Raji (cell line): ENCODE measurements around the gene NUDT14.

Experiments used
- POLR2A ChIP-seq: IDR thresholded peaks from 2 replicates; pipeline ENCODE4 v1.6.1; 2011; ENCODE audit warnings: low read depth, low read length, control low read depth; ENCODE audit not compliant: insufficient read depth

Gene NUDT14

DNA sequence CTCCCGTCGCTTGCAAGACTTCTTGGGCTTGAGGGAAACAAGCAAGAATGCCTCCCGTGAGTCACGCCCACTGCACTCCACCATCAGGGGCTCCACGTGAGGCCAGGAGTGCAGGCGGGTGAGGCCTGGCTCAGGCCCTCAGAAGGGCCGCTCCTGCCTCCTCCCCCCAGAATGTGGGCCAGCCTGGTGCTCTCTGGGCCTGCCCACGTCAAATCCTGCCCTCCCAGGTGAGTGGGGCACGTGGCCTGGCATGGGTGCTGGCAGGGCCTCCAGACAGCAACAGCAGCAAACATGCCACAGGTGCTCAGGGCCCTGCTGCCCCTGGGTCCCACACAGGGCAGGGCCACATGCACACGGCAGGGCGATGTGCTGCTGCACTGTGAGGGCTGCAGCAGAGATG lies 36.7 kb upstream of the NUDT14 start:
- TF ChIP-seq POLR2A = no peak

DNA sequence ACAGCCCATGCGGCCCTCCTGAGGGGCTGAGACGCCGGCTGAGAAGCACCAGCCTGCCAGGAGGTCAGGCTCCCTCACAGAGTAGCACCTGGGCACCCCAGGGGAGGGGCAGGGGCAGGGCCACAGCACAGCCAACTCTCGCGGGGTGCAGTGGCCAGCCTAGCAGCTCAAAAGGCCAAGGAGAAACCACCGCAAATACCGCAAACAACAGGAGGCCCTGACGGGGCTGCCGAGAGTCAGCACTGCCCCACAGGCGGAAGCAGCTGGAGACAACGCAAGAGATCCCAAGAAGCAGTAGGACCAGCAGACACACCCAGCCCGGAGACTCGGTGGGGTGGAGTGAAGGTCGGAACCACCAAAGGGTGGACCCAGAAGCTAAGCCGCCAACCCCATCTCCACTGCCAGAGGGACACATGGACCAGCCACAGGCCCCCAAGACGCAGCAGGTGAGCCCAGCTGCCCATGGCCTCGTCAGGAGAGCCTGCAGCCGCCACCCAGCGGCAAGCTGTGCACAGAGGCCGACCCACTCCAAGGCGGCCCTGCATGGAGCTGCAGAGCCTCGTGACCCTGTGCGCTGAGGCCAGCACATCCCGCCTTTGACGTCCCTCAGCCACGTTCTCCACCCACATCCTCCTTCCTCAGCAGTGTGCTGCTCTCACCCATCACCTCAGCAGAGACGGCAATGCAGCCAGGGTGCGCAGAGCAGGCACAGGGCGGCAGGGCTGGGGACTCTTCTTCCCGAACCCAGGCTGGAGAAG lies 35.6 kb upstream of the NUDT14 start:
- TF ChIP-seq POLR2A = no peak

DNA sequence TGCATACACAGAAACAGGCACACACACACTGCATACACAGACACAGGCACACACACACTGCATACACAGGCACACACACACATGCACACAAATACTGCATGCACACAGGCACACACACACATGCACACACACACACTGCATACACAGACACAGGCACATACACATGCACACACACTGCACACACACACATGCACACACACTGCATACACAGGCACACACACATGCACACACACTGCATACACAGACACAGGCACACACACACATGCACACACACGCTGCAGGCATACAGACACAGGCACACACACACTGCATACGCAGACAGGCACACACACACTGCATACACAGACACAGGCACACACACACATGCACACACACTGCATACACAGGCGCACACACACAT lies 34.5 kb upstream of the NUDT14 start:
- TF ChIP-seq POLR2A = no peak

DNA sequence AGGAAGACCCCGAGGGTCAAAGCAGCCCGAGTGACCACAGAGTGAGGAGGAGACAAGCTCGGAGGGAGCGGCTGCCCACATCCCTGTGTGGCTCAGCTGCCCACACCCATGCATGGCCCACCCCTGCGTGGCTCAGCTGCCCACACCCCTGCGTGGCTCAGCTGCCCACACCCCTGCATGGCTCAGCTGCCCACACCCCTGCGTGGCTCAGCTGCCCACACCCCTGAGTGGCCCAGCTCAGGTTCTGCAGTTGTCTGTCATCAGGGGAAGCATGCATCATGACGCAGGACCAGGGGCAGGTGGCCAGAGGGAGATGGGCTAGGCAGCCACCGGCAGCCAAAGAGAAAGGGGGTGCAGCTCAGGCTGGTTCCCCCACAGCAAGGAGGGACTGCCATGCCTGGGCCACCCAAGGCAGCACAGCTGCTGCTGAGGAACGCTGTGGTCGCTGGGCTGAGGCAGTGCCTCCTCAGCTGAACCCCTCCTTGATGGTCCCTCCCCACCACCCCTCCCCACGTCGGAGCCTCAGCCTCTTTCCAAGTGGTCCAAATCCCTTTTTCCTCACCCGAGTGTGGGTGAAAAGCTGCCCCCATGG lies 33.3 kb upstream of the NUDT14 start:
- no peak for TF ChIP-seq POLR2A

DNA sequence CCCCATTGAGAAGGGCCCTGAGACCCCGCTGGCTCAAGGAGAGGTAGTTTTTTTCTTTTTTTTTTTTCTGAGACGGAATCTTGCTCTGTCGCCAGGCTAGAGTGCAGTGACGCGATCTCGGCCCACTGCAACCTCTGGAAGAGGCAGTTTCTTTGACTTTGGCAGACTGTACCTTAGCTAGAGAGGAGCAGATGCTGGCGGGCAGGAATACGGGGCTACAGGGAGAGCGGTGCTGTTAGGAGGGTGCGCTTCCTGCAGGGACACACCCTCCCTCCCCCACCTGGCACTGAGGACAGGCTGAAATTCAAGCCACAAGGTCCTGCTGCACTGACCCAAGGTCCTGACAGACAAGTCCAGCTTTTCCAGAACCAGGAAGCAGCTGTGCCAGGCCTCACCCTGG lies 32.2 kb upstream of the NUDT14 start:
- TF ChIP-seq POLR2A = no peak

DNA sequence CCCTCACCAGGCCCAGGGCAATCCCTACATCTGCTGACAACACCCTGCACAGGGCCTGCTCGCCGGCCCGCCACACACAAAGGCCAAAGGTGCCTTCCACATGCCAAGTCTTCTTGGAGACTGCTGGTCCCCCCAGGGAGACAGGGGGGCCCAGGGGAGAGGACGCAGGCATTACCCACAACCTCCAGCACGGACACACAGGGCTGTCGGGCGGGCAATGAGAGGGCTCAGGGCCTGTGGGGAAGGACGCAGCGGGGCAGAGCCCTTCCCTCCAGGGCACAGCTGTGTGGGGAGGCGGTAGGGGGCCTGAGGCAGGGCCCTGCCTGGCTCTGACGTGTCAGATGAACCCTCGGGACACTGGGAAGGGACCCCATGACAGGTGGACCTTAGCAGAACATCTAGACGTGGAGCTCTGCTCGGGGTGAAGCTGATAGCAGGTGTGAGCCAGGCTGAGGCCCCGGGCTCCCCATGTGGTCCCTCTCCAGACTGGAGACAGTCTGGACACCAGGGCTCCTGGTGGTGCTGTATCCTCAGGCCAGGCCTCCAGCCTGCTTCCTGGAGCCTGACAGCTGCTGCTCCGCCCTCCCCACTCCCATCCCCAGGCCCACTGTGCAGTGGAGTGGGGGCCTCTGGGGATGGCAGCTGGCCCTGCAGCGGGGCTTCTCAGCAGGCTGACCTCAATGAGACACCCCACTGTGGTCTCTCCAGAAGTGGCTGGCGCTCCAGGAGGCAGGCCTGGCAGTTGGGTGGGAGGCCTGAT lies 31.6 kb upstream of the NUDT14 start:
- no peak for TF ChIP-seq POLR2A

DNA sequence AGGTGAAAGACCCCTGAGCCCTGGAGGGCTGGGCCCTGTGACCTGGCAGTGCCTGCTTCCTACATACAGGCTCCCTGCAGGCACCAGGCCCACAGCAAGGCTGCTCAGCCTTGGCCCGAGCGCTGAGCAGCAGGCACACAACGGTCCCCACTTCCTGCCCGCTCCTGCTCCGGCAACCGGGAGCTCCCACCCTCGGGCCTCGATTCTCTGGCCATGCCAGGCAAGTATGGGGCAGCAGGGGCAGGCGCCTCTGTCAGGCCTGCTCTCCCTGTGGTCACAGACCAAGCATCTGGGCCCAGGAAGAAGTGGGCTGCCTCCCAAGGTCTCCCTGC lies 30.6 kb upstream of the NUDT14 start:
- TF ChIP-seq POLR2A = no peak

DNA sequence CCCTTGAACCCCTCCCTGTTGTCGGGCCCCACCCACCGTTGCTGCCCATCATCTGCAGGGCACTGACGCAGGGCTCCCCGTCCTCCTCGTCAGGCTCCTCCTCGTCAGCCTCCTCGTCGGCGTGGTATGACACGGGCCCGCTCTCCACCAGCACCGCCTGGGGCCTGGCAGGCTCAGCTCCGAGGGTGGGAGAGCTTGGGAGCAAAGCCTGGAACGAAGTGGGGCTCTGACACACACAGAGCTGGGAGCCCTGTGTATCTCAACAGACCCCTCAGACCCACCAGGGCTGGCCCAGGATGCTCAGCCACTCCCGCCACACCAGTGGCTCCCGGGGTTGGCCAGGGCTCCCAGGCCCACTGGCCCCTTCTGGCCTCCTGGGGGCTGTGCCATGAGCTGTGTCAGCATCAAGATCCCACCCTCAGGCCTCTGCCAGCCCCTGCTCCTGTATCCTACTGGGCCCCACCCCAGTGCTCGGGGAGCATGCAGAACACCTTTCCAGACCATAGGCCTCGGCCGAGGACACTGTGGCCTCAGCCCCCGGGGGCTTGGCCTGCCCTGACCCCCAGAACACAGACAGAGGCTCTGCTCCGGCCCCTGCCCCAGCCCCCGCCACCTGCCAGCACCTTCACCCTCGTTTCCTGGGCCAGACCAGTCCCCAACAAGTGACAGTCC lies 30.1 kb upstream of the NUDT14 start:
- TF ChIP-seq POLR2A = no peak

DNA sequence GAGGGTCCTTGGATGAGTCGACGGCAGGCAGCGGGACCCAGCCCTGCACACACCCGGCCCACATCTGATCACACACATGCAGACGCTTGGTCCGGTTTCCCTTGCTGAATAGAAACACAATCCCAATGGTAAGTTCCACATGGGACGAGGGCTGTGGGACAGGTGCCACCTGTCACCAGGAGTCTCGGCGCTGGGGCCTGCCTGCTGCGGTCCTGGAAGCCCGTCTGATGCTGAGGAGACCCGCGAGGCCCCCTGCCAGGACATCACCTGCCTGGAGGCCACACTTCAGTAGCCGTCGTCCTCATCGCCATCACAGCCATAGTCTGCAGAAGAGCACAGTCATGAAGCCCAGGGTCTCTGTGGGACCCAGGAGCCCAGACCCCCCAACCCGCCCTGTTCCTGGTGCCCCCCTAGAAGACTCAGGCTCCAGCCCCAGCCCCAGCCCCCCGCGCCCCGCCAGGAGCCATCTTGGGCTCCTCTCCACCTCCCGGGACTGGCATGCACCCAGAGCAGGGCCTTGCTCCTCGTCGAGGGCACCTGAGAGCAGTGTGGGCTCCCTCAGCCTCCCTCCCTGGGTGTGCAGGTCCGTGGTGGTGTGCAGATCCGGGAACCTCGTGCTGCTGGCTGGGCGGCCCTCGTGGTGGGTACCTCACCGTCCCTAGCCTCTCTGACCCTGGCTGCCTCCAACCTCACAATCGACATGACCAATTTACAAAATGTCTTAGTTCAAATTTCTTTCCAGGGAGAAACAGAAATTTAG lies 29.3 kb upstream of the NUDT14 start:
- no peak for TF ChIP-seq POLR2A

DNA sequence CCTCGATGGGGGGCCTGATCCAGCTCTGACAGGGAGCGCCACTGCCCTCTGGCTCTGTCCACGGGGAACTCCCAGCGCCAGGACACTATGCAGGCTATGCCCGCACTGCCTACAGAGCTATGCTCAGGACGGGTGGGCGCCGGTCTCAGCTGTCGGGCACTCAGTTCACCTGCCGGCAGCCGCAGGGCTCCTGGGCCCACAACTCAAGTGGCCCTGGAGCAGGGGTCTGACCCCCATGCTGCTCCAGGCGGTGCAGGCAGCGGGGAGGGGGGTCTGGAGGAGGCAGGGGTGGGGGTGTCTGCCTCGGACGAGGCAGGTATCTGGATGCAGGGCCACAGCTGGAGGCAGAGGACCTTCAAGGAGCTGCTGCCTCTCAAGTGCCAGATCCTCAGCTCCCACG lies 28.5 kb upstream of the NUDT14 start:
- TF ChIP-seq POLR2A = no peak

DNA sequence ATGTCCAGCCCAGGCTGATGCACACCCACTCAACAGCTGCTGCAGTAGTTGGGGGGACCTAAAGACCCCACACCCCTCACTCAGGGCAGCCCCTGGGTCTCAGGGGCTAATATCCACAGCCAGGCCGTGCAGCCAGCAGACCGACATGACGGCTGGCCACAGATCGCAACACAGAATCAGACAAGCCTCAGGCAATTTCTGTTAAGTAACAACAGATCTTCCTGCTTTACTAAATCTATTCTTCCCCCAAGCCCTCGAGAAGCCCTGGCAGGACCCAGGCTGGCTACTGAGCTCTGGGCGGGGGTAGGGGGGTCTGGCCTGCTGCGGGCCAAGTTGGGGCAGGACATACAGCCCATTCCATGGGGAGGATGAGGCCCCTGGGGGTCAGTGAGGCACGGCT lies 28.0 kb upstream of the NUDT14 start:
- TF ChIP-seq POLR2A = no peak

DNA sequence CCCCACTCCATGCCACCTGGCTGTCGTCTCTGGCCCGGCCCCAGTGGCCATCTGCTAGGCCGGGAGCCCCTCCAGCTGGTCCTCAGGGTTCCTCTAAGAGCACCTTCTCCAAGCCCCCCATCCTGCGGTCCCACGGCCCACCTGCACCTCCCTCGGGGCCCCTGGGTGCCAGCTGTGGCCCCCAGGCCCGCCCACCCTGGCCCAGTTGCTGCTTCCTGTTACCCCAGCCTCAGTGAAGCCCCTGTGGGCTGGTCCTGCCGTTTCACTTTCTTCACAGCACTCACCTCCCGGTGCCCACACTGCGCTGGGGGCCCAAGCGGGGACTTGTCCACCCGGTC lies 27.6 kb upstream of the NUDT14 start:
- TF ChIP-seq POLR2A = no peak

DNA sequence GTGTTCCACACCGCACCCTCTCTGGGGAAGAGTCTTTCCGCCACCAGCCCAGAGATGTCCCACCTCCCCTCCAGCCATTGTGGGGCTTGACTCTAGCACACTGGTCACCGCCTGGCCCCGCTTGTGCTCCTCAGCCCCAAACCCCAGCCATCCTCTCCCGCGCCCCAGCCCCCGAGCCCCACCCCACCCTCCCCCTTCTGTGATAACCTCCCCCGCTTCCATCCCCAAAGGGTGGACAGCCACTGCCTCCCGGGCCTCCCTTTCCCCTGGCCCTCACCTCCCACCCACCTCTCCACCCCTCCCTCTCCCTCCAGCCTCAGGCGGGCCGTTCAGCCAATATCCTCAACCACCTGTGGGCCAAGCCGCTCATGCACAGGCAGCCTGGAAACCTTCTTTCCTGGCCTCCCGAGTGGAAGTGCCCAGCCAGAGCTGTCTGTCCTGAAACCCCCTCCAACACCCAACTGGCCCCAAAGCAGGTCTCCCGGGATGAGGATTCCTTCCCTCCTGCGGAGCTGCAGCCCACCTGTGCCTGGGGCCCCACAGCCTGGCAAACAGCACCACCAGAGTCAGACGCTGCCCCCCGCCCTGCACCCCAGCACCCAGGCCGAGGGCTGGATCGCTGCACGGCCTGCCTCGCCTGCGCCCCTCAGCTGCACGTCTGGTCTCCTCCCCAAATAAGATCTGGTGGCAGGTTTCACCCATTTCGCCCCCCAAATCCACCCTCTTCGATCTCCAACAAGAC lies 27.1 kb upstream of the NUDT14 start:
- no peak for TF ChIP-seq POLR2A

DNA sequence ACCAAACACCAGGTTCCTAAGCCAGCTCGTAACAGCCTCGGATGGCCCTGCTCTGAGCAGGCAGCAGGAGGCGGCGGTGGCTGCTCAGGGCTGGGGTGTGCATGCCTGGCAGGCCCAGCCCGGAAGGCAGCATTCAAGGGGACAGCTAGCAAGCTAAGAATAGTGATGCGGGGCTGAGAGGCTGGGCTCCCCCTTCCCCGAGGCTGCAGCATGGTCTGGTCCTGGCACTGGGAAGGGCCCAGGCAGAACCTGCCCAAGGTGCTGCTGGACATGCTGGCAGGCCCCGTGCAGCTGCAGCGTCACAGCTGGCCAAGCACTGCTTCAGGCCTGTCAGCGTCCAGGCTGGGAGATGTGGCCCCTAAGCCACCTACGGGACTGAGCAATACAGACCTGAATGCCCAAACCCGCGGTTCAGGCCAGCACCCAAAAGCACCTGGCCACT lies 26.4 kb upstream of the NUDT14 start:
- TF ChIP-seq POLR2A = no peak
